H1 (cell line): Measurements from ENCODE around the gene B9D2.

ENCODE experiments used
- CEBPB ChIP-seq: IDR thresholded peaks from 2 replicates; pipeline ENCODE4 v1.6.1; 2012; ENCODE audit warnings: low read depth, low read length
- RAD21 ChIP-seq, 2 experiments: IDR thresholded peaks in 1 of 2; conservative IDR thresholded peaks in 1 of 2; 2 replicates each; pipeline ENCODE4 v1.6.1; 2011; ENCODE audit warnings: low read depth in 2 of 2, low read length in 2 of 2, improper control_type of control experiment in 1 of 2, inconsistent platforms in 1 of 2, mild to moderate bottlenecking in 1 of 2, moderate library complexity in 1 of 2

GRCh38 chr19:41318696-41319499 lies 45.1 kb downstream of the B9D2 start:
- TF ChIP-seq CEBPB: no peak
- no peak for TF ChIP-seq RAD21 (IDR thresholded peaks at IDR 0.05 in 1 of 2, conservative IDR thresholded peaks at IDR 0.05 in 1 of 2; ENCODE audit: low read depth in 2 of 2, low read length in 2 of 2)
